Measurements from ENCODE around the gene CFAP58.

The CFAP58 gene

GRCh38 chr10:104309980-104310978 lies 43.4 kb upstream of the CFAP58 start:
- H3K4me3 ChIP-seq (ENCODE audit: low read length) = no peak overlapping the region
- DNase-seq (ENCODE audit: low read depth) = no peak

GRCh38 chr10:104311184-104311720 lies 42.4 kb upstream of the CFAP58 start:
- no peak for TF ChIP-seq CTCF (conservative IDR thresholded peaks at IDR 0.05; ENCODE audit: low read depth, low read length)

More at GRCh38 chr10:104309980-104310978, 43.4 kb upstream of the CFAP58 start:
- TF ChIP-seq CTCF (conservative IDR thresholded peaks at IDR 0.05; ENCODE audit: low read depth, low read length) = no peak

GRCh38 chr10:104314591-104315485 lies 38.8 kb upstream of the CFAP58 start:
- H3K4me3 ChIP-seq (ENCODE audit: low read length) = no peak overlapping the region
- no peak for TF ChIP-seq CTCF (conservative IDR thresholded peaks at IDR 0.05; ENCODE audit: low read depth, low read length)
- no peak for DNase-seq (ENCODE audit: low read depth)

More at GRCh38 chr10:104311184-104311720, 42.4 kb upstream of the CFAP58 start:
- DNase-seq (ENCODE audit: low read depth) = no peak
- H3K4me3 ChIP-seq (ENCODE audit: low read length) = no peak overlapping the region

- DNase-seq (ENCODE audit: low read depth) = no peak
- no peak overlapping the region for H3K4me3 ChIP-seq (ENCODE audit: low read length)
- TF ChIP-seq CTCF (conservative IDR thresholded peaks at IDR 0.05; ENCODE audit: low read depth, low read length) = no peak
These were observed 38.1 kb upstream of the CFAP58 start for GRCh38 chr10:104315486-104315921.

- H3K4me3 ChIP-seq (ENCODE audit: low read length) = no peak overlapping the region
- no peak for TF ChIP-seq CTCF (conservative IDR thresholded peaks at IDR 0.05; ENCODE audit: low read depth, low read length)
- DNase-seq (ENCODE audit: low read depth) = no peak
These were observed 37.1 kb upstream of the CFAP58 start for GRCh38 chr10:104316321-104317099.

GRCh38 chr10:104317269-104317710 lies 36.3 kb upstream of the CFAP58 start:
- H3K4me3 ChIP-seq (ENCODE audit: low read length) = no peak overlapping the region
- DNase-seq (ENCODE audit: low read depth) = peak; percentile 71
- TF ChIP-seq CTCF (conservative IDR thresholded peaks at IDR 0.05; ENCODE audit: low read depth, low read length) = peak; percentile 36
